ENCODE data around the gene AGGF1.
"Not testable (repeated sequence)": the region's sequence is repeated elsewhere in the genome, so short reads cannot be mapped to it uniquely, and the experiment has no call there.

The AGGF1 gene

GRCh38 chr5:77024490-77024889, 5.7 kb upstream of the AGGF1 start:
- DNase-seq = no peak

DNA sequence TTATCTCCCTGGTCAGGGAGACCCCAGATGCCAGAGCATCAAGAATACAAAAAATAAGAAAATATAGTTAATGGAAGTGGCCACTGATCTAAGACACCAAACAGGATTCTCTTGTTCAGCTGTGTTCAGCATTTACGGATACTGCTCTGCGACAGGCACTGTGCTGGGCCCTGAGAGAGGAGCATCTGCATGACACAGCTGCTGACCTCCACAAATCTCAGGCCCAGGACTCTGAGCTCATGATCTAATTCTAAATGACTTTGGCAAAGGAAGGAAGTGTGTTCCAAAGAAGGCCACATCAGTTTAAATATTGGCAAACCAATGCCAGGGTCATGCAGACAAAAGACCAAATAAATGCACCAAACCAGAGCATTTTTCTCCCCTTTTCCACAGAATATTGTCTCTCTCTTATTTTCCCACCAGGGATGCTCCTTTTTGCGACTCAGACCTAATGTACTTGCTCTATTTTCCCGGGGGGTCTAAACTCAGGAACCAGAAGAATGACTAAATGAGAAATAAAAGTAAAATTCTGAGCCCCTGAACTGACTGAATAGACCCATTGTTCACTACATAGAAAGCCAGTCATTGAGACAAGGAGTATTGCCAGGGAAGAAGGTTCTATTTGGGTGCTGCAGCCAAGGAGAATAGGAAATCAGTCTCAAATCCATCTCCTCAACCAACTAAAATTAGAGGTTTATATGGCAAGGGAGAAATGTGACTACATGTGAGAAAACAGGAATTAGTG, 1.4 kb upstream of the AGGF1 start:
- DNase-seq = no peak

DNA sequence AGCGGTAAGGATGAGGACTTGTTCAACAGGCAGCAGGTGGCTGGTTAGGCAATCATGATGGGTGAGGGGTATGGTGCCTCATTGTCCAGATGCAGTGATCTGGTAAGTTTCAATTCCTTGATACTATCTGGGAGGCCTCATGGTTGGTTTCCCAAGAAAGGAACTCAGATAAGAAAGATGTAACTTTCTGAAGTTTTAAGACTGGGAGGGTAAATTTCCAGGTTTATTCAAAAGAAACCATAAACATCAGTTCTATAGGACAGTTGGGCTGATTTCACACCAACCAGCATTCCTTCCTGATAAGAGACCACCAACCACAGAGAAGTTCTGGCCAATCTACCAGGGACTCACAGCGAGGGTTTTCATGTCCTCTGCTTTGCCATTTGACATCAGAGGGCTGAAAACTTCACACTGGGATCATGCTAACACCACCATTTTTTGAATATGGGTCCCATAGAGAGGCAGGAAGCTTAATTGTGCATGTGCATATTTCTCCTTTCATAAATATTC, 773 bp upstream of the AGGF1 start:
- DNase-seq = no peak

- no peak for DNase-seq
Observed at GRCh38 chr5:77031891-77032290, 1.7 kb downstream of the AGGF1 start.

DNA sequence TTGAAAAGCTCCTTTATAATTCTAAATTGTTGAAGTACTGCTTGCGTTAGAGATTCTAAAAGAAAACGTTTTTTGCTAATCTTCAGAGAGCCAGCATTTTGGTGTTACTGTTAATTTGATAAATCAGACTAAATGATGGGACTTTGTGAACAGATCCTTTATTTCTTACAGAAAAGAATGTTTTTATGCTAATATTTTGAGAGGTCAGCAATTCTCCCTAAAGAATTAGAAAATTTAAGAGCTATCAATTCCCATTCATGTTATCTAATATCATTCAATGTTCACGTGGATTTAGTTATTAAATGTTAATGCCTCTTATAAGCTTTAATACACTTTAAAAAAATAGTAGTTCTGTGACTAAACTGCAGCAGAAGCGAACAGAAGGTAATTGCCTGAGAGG, 2.4 kb downstream of the AGGF1 start:
- no peak for DNase-seq

GRCh38 chr5:77033338-77033737, 3.1 kb downstream of the AGGF1 start:
- DNase-seq = no peak

GRCh38 chr5:77035950-77036349, 5.7 kb downstream of the AGGF1 start:
- no peak for DNase-seq

- no peak for DNase-seq
Observed at GRCh38 chr5:77046416-77047073, 16.3 kb downstream of the AGGF1 start.

DNA sequence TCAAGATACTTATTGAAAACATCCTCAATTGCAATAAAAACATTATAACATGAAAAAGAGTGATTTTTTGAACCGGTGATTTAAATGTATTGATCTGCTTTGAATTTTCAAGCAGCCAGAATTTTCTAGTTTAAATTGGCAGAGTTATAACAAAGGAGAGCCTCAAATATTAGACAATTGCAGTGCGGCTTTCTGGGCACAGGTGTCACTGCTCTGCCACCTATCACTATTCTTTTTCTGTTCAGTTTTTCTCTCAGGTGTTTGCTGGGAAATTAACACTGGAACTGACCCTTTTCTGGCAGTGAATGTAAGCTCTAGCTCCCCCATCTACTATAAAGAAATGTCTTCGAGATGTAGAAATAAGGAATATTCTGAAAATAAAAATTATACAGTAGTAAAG, 33.8 kb downstream of the AGGF1 start:
- DNase-seq = no peak

DNA sequence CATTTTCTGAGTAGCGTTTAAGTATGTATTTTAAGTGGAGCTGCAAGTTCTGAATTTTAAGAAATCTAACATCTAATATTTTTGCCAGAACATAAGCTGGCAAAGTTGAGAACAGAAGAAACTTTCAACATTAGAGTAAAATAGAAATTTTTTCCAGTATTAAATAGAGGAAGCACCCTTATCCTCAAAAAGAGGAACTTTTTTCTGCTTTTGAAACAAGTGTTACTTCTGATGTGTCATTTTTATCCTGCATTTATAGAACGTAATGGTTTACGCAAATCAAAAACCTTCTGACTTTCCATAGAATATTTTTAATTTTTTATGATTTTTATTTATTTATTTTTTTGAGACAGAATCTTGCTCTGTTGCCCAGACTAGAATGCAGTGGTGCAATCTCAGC, 35.1 kb downstream of the AGGF1 start:
- no peak for DNase-seq

GRCh38 chr5:77066184-77066583, 36.0 kb downstream of the AGGF1 start:
- DNase-seq = no peak

GRCh38 chr5:77066823-77067442, 36.7 kb downstream of the AGGF1 start:
- no peak for DNase-seq

GRCh38 chr5:77073667-77074066, 43.5 kb downstream of the AGGF1 start:
- no peak for DNase-seq

GRCh38 chr5:77074745-77075144, 44.5 kb downstream of the AGGF1 start:
- no peak for DNase-seq

DNA sequence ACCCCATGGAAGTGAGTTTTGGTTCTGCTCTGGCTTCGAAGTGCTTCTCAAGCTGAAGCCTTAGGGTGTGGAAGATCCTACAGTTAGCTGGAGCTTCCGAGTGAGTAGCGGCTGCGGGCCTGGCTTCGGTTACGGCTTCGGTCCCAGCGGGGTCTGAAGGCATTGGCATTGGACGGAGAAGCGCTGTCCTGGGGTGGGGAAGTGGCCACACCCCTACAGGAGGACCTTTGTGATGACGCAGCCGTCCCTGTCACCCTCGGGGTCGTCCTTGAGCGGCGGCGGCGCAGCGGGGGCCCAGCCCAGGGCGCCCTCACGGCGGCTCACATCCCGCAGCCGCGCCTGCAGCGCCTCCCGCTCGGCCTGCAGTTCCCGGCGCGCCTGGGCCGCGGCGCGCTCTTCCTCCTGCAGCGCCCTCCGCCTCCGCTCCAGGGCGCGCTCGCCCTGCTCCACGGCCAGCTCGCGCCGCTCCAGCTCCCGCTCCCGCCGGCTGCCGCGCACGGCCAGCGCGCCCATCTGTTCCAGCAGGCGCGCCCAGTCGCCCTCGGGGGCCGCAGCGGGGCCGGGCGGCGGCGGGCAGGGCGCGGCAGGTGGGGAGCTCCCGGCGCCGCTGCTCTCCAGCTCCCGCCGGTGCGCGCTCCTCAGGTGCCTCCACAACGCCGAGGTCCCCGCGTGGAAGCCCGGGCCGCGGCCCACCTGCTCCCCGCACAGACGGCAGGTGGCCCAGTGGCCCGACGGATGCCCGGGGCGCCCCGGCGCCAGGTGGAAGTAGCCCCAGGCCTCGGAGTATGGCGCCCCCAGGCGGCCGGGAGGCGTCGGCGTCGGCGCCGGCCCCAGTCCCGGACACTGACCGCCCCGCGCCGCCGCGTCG, 47.0 kb downstream of the AGGF1 start:
- peak; percentile 49 for DNase-seq

- no peak for DNase-seq
Observed at GRCh38 chr5:77077829-77078176, 47.6 kb downstream of the AGGF1 start.

- DNase-seq = not testable (repeated sequence)
Observed at GRCh38 chr5:77080479-77080878, 50.3 kb downstream of the AGGF1 start.

GRCh38 chr5:77080905-77081304, 50.7 kb downstream of the AGGF1 start:
- peak; percentile 45 for DNase-seq

DNA sequence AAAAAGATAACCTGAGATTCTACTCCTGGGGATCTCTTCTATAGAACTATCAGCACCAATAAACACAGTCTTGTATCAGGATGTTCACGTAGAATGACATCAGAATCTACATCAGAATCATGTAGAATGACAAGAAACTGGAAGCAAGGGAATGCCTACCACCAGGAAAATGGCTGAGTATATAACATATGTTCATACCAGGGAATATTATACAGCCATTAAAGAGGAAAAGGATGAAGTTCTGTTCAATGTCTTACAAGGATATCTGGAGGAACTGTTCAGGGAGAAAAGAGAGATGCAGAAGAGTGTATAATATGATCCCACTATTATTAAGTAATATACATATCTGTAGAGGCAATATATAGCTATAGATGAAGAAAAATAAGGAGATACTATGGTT, 52.1 kb downstream of the AGGF1 start:
- DNase-seq = no peak

GRCh38 chr5:77083088-77083487, 52.9 kb downstream of the AGGF1 start:
- no peak for DNase-seq

DNA sequence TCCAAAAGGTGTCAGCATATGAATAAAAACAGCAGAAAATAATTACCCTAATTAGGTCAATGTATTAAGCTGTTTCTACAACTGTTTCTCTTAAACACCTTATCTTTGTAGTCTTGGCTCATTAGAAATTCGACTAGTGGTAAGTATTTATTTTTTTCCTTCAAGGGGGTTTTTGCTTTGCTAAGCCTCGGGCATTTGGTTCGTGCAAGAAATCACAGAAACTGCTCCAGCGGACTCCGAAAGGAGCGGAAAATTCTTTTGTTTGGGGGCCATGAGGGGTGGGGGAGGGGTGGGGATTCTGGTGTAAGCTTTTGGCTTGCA, 56.1 kb downstream of the AGGF1 start:
- no peak for DNase-seq

GRCh38 chr5:77086689-77087483, 56.7 kb downstream of the AGGF1 start, which contains the start of gene ZBED3:
Gene ZBED3 (minus strand): TSS chr5:77087285. CDS start chr5:77077878, 9,407 bp downstream.
- peak; percentile 61 for DNase-seq

Measured in NCI-H1105 treated with DMSO at 0.1 percent for 48 hours (cell line).